Measurements from ENCODE around the gene SLC25A26.
A peak's percentile ranks its signal among the peaks of the same experiment; 100 is the strongest.

SLC25A26 gene

GRCh38 chr3:66336333-66336766, 115.5 kb downstream of the SLC25A26 start:
- DNase-seq, result no peak

GRCh38 chr3:66338927-66339326, 118.1 kb downstream of the SLC25A26 start:
- no peak for DNase-seq

GRCh38 chr3:66342717-66343356, 122.0 kb downstream of the SLC25A26 start:
- DNase-seq, result no peak

- no peak for DNase-seq
Observed at GRCh38 chr3:66344391-66344811, 123.6 kb downstream of the SLC25A26 start.

GRCh38 chr3:66344848-66345578, 124.2 kb downstream of the SLC25A26 start:
- DNase-seq, result no peak

- no peak for DNase-seq
Observed at GRCh38 chr3:66348704-66349103, 127.9 kb downstream of the SLC25A26 start.

- no peak for DNase-seq
Observed at GRCh38 chr3:66350601-66351000, 129.8 kb downstream of the SLC25A26 start.

- no peak for DNase-seq
Observed at GRCh38 chr3:66353039-66353438, 132.2 kb downstream of the SLC25A26 start.

GRCh38 chr3:66353530-66353929, 132.7 kb downstream of the SLC25A26 start:
- DNase-seq, result no peak

- DNase-seq, result no peak
Observed at GRCh38 chr3:66354001-66354400, 133.2 kb downstream of the SLC25A26 start.

GRCh38 chr3:66355394-66355793, 134.6 kb downstream of the SLC25A26 start:
- no peak for DNase-seq

GRCh38 chr3:66355997-66356396, 135.2 kb downstream of the SLC25A26 start:
- no peak for DNase-seq

GRCh38 chr3:66361356-66361755, 140.6 kb downstream of the SLC25A26 start:
- no peak for DNase-seq

GRCh38 chr3:66362541-66362941, 141.7 kb downstream of the SLC25A26 start:
- DNase-seq, result no peak

GRCh38 chr3:66363148-66363547, 142.3 kb downstream of the SLC25A26 start:
- no peak for DNase-seq

- DNase-seq, result no peak
Observed at GRCh38 chr3:66365080-66365479, 144.3 kb downstream of the SLC25A26 start.

- DNase-seq, result no peak
Observed at GRCh38 chr3:66366747-66367146, 145.9 kb downstream of the SLC25A26 start.

- DNase-seq, result no peak
Observed at GRCh38 chr3:66367979-66368378, 147.2 kb downstream of the SLC25A26 start.

GRCh38 chr3:66370179-66370578, 149.4 kb downstream of the SLC25A26 start:
- DNase-seq, result no peak

GRCh38 chr3:66371432-66371831, 150.6 kb downstream of the SLC25A26 start:
- no peak for DNase-seq

GRCh38 chr3:66372681-66373350, 152.0 kb downstream of the SLC25A26 start:
- DNase-seq, result peak; percentile 73

- no peak for DNase-seq
Observed at GRCh38 chr3:66376568-66376967, 155.8 kb downstream of the SLC25A26 start.

- DNase-seq, result no peak
Observed at GRCh38 chr3:66377800-66378199, 157.0 kb downstream of the SLC25A26 start.

GRCh38 chr3:66378256-66378655, 157.5 kb downstream of the SLC25A26 start:
- DNase-seq, result peak; percentile 52
